Sciatic nerve (tissue), 2 donors: ENCODE data around the gene HSPB9. TPM values are rescaled to one million over a fixed set of nuclear protein-coding genes. Genes with fewer than 3 reads are reported as not detected.
"Not testable (repeated sequence)": the region's sequence is repeated elsewhere in the genome, so short reads cannot be mapped to it uniquely, and the experiment has no call there.

Source experiments
- ATAC-seq: fragments of 200-7000 bp; cut with Tn5 transposase; one replicate; pipeline ENCODE4 v1.9.1; 2020; ENCODE audit warnings: mild to moderate bottlenecking, moderate library complexity
- DNase-seq: peaks from one replicate; pipeline ENCODE4 v3.0.0-alpha.2; 2020; ENCODE audit warnings: low spot score
- intact Hi-C: fragments of 100-400 bp; cut with DNase I; formaldehyde crosslinking; loops from one replicate; pipeline ENCODE4 v1.14.2; 2022
- total RNA-seq: library from RNA; stranded (reverse); fragmentation: NEBNext Ultra II Directional; extraction: Animal tissue kit (Norgen Biotek cat#: 25700); gene quantifications from one replicate; pipeline ENCODE4 v1.2.1, GENCODE V29; 2021
- donor health status: DM: no; HTN: no; CAD: no.
- donor health status: DM: no; HTN: no; CAD: no.

Gene HSPB9
- total RNA-seq, 1 donor from 2014 or later = not detected

- ATAC-seq = no peak
- DNase-seq = no peak
- intact Hi-C loops = no loop called here
Observed at GRCh38 chr17:42133461-42134041, 10.9 kb downstream of the HSPB9 start.

GRCh38 chr17:42135151-42135550, 12.5 kb downstream of the HSPB9 start:
- no peak for DNase-seq
- intact Hi-C loops = no loop called here
- ATAC-seq = no peak

GRCh38 chr17:42135664-42136653, 13.4 kb downstream of the HSPB9 start:
- DNase-seq = no peak
- ATAC-seq = peak; percentile 64
- intact Hi-C loops = no loop called here

GRCh38 chr17:42136654-42137051, 14.0 kb downstream of the HSPB9 start:
- intact Hi-C loops = no loop called here
- DNase-seq = no peak
- ATAC-seq = no peak

- intact Hi-C loops = no loop called here
Observed at GRCh38 chr17:42138749-42139492, 16.3 kb downstream of the HSPB9 start.

GRCh38 chr17:42140690-42141089, 18.1 kb downstream of the HSPB9 start:
- DNase-seq, intact Hi-C loops, ATAC-seq: not testable (repeated sequence)

More at GRCh38 chr17:42138749-42139492, 16.3 kb downstream of the HSPB9 start:
- DNase-seq (no peak), ATAC-seq (peak; percentile 41)

- DNase-seq (no peak), ATAC-seq (peak; percentile 46)
- intact Hi-C loops = no loop called here
Observed at GRCh38 chr17:42141382-42141781, 18.8 kb downstream of the HSPB9 start.

GRCh38 chr17:42142371-42142896, 19.8 kb downstream of the HSPB9 start:
- DNase-seq (no peak), ATAC-seq (no peak)
- intact Hi-C loops = no loop called here

GRCh38 chr17:42143138-42143537, 20.5 kb downstream of the HSPB9 start:
- ATAC-seq, intact Hi-C loops, DNase-seq: not testable (repeated sequence)

- DNase-seq = no peak
- no peak for ATAC-seq
- intact Hi-C loops = no loop called here
Observed at GRCh38 chr17:42146911-42147607, 24.5 kb downstream of the HSPB9 start.

- intact Hi-C loops = no loop called here
- ATAC-seq = no peak
- no peak for DNase-seq
Observed at GRCh38 chr17:42153919-42154742, 31.5 kb downstream of the HSPB9 start.

GRCh38 chr17:42155614-42156045, 33.0 kb downstream of the HSPB9 start:
- ATAC-seq = no peak
- intact Hi-C loops = no loop called here
- DNase-seq = no peak

GRCh38 chr17:42159796-42160530, 37.4 kb downstream of the HSPB9 start:
- ATAC-seq = no peak
- intact Hi-C loops = no loop called here
- DNase-seq = no peak

GRCh38 chr17:42160531-42160910, 37.9 kb downstream of the HSPB9 start:
- ATAC-seq = no peak
- intact Hi-C loops = no loop called here
- DNase-seq = no peak

- DNase-seq (no peak), ATAC-seq (no peak)
- intact Hi-C loops = no loop called here
Observed at GRCh38 chr17:42163113-42163512, 40.5 kb downstream of the HSPB9 start.

GRCh38 chr17:42163696-42164407, 41.2 kb downstream of the HSPB9 start:
- no peak for DNase-seq
- no peak for ATAC-seq
- intact Hi-C loops = no loop called here

GRCh38 chr17:42165751-42166150, 43.1 kb downstream of the HSPB9 start:
- ATAC-seq (no peak), DNase-seq (no peak)
- intact Hi-C loops = no loop called here
